IMR-90 (cell line): ENCODE measurements around the gene MAN2A2. TPM values are rescaled to one million over a fixed set of nuclear protein-coding genes. Genes with fewer than 3 reads are reported as not detected.

ENCODE experiments used
- ATAC-seq: fragments of 200-7000 bp; cut with Tn5 transposase; 2 replicates; pipeline ENCODE4 v1.9.1; 2020; ENCODE audit warnings: low read depth, mild to moderate bottlenecking, moderate library complexity
- BruUV-seq: library from RNA; stranded (reverse); fragments of 400-500 nt; replicated peaks from 2 replicates; lab custom pipeline; 2021; lab: Mats Ljungman, UMichigan
- CTCF ChIA-PET: fragments of 300-600 bp; formaldehyde crosslinking; extraction: SDS; loops from one replicate; lab custom pipeline; 2021; ENCODE audit warnings: antibody characterized with exemption; lab: Yijun Ruan, JAX
- POLR2A ChIA-PET: fragments of 300-600 bp; sonication (Branson Sonifier 250); formaldehyde crosslinking; loops from one replicate; lab custom pipeline; 2022; ENCODE audit warnings: antibody characterized with exemption; ENCODE audit not compliant: unreplicated experiment; lab: Charles Lee
- DNase-seq: peaks from one replicate; pipeline ENCODE4 v3.0.0; 2013
- H2AFZ ChIP-seq: replicated peaks from 2 replicates; pipeline ENCODE3; 2013; ENCODE audit warnings: low read length, mild to moderate bottlenecking; ENCODE audit not compliant: poor library complexity
- H2AK5ac ChIP-seq: 2 replicates; pipeline ENCODE4 v1.6.1; 2013; ENCODE audit warnings: low read depth, low read length, inconsistent platforms
- H2AK9ac ChIP-seq: replicated peaks from 2 replicates; pipeline ENCODE3; 2013; ENCODE audit warnings: mild to moderate bottlenecking, low read depth, low read length, moderate library complexity; ENCODE audit not compliant: poor library complexity
- H2BK120ac ChIP-seq: 2 replicates; pipeline ENCODE4 v1.6.1; 2013; ENCODE audit warnings: low read depth, low read length, inconsistent platforms
- H2BK15ac ChIP-seq: 3 replicates; pipeline ENCODE4 v1.6.1; 2013; ENCODE audit warnings: low read depth, low read length, inconsistent platforms
- H2BK20ac ChIP-seq: 2 replicates; pipeline ENCODE4 v1.6.1; 2013; ENCODE audit warnings: low read depth, mild to moderate bottlenecking, inconsistent platforms, low read length, moderate library complexity
- H2BK5ac ChIP-seq: 2 replicates; pipeline ENCODE4 v1.6.1; 2013; ENCODE audit warnings: mild to moderate bottlenecking, low read depth, low read length, inconsistent platforms; ENCODE audit not compliant: poor library complexity, severe bottlenecking
- H3K14ac ChIP-seq: replicated peaks from 2 replicates; pipeline ENCODE4 v1.6.1; 2013; ENCODE audit warnings: low read depth, low read length, inconsistent platforms
- H3K18ac ChIP-seq: 2 replicates; pipeline ENCODE4 v1.6.1; 2013; ENCODE audit warnings: low read depth, low read length, control low read depth
- H3K23ac ChIP-seq: 2 replicates; pipeline ENCODE4 v1.6.1; 2013; ENCODE audit warnings: low read depth, low read length, inconsistent platforms
- H3K27ac ChIP-seq: 2 replicates; pipeline ENCODE4 v1.5.1; 2013; ENCODE audit warnings: mild to moderate bottlenecking, control low read depth, low read length; ENCODE audit not compliant: insufficient read depth
- H3K27me3 ChIP-seq: 2 replicates; pipeline ENCODE4 v1.6.1; 2013; ENCODE audit warnings: low read length; ENCODE audit not compliant: control insufficient read depth, insufficient read depth
- H3K36me3 ChIP-seq: 2 replicates; pipeline ENCODE4 v1.6.1; 2013; ENCODE audit warnings: low read length, mixed read lengths; ENCODE audit not compliant: control insufficient read depth, insufficient read depth
- H3K4ac ChIP-seq: 2 replicates; pipeline ENCODE4 v1.6.1; 2013; ENCODE audit warnings: low read depth, low read length, inconsistent platforms
- H3K4me1 ChIP-seq: 2 replicates; pipeline ENCODE4 v1.6.1; 2013; ENCODE audit warnings: low read length, mixed read lengths; ENCODE audit not compliant: control insufficient read depth, insufficient read depth
- H3K4me2 ChIP-seq: 2 replicates; pipeline ENCODE4 v1.6.1; 2013; ENCODE audit warnings: low read depth, mild to moderate bottlenecking, control low read depth, low read length, moderate library complexity
- H3K4me3 ChIP-seq: 2 replicates; pipeline ENCODE4 v1.5.1; 2013; ENCODE audit warnings: low read depth, mild to moderate bottlenecking, control low read depth, low read length, moderate library complexity; ENCODE audit not compliant: insufficient read depth
- H3K56ac ChIP-seq: 2 replicates; pipeline ENCODE4 v1.6.1; 2013; ENCODE audit warnings: low read length, inconsistent platforms; ENCODE audit not compliant: insufficient read depth; ENCODE audit errors: extremely low read depth
- H3K79me1 ChIP-seq, 2 experiments: 2 replicates each; pipeline ENCODE4 v1.6.1; 2013; ENCODE audit warnings: low read length in 2 of 2, inconsistent platforms in 1 of 2, low read depth in 1 of 2
- H3K9ac ChIP-seq: 2 replicates; pipeline ENCODE4 v1.6.1; 2013; ENCODE audit warnings: low read depth, low read length, control low read depth
- H3K9me1 ChIP-seq: 2 replicates; pipeline ENCODE4 v1.6.1; 2013; ENCODE audit warnings: low read length, inconsistent platforms; ENCODE audit not compliant: insufficient read depth
- H3K9me3 ChIP-seq: 2 replicates; pipeline ENCODE4 v1.6.1; 2013; ENCODE audit warnings: low read length; ENCODE audit not compliant: control insufficient read depth, insufficient read depth
- H4K20me1 ChIP-seq: 2 replicates; pipeline ENCODE4 v1.6.1; 2013; ENCODE audit warnings: low read length, inconsistent platforms; ENCODE audit not compliant: insufficient read depth
- H4K5ac ChIP-seq: 2 replicates; pipeline ENCODE4 v1.6.1; 2013; ENCODE audit warnings: mild to moderate bottlenecking, low read depth, low read length, control low read depth
- H4K8ac ChIP-seq, 2 experiments: 2 replicates each; pipeline ENCODE4 v1.6.1; 2013; ENCODE audit warnings: low read depth in 2 of 2, low read length in 2 of 2, control low read depth in 1 of 2, inconsistent platforms in 1 of 2
- H4K91ac ChIP-seq: 2 replicates; pipeline ENCODE4 v1.6.1; 2013; ENCODE audit warnings: low read depth, low read length, inconsistent platforms; ENCODE audit not compliant: insufficient read depth
- CHD1 ChIP-seq: IDR thresholded peaks from 2 replicates; pipeline ENCODE4 v1.6.1; 2012; ENCODE audit warnings: low read depth, low read length, improper control_type of control experiment
- CTCF ChIP-seq: conservative IDR thresholded peaks from 2 replicates; pipeline ENCODE4 v1.5.1; 2012; ENCODE audit warnings: mild to moderate bottlenecking, low read depth, low read length, improper control_type of control experiment
- MAFK ChIP-seq: IDR thresholded peaks from 2 replicates; pipeline ENCODE4 v1.6.1; 2012; ENCODE audit warnings: low read depth, low read length, improper control_type of control experiment
- POLR2A ChIP-seq: IDR thresholded peaks from 2 replicates; pipeline ENCODE4 v1.6.1; 2012; ENCODE audit warnings: mild to moderate bottlenecking, low read depth, low read length
- RFX5 ChIP-seq: IDR thresholded peaks from 2 replicates; pipeline ENCODE4 v1.8.0; 2012; ENCODE audit warnings: low read depth, mild to moderate bottlenecking, low read length, moderate library complexity
- SMC3 ChIP-seq: fragments of 150-350 bp; IDR thresholded peaks from 2 replicates; pipeline ENCODE4 v1.6.1; 2016; ENCODE audit warnings: low read depth, mild to moderate bottlenecking, antibody characterized with exemption, low read length, moderate library complexity
- whole genome bisulfite sequencing, 2 experiments: methylation state at CpG; one replicate each; pipeline versions ENCODE4 v1.1.5 to v1.1.7; 2013; ENCODE audit warnings: missing lambda C conversion rate in 2 of 2; ENCODE audit not compliant: insufficient read length in 1 of 2; ENCODE audit errors: extremely low coverage in 2 of 2; 5-methylcytosine and 5-hydroxymethylcytosine counted together
- dilution Hi-C: fragments of 300-500 bp; cut with HindIII; formaldehyde crosslinking; loops from one replicate; pipeline ENCODE4 v1.14.3; 2018; ENCODE audit warnings: low sequenced_read_pairs; ENCODE audit not compliant: unreplicated experiment
- in situ Hi-C: fragments of 300-500 bp; cut with MboI; formaldehyde crosslinking; loops from 3 replicates; pipeline ENCODE4 v1.14.3; 2019; ENCODE audit warnings: low sequenced_read_pairs, inconsistent platforms, mixed read lengths
- intact Hi-C: fragments of 100-400 bp; cut with micrococcal nuclease; formaldehyde crosslinking; loops from 2 replicates; pipeline ENCODE4 v1.10.0; 2022
- polyA plus RNA-seq, 3 experiments: library from polyadenylated mRNA; depleted of rRNA; stranded (reverse); fragments of >200 nt; gene quantifications; 2 replicates each; pipeline ENCODE4 v1.2.3, GENCODE V29; 2012; ENCODE audit warnings: low replicate concordance in 1 of 3
- total RNA-seq: library from RNA; depleted of rRNA; stranded (reverse); fragments of >200 nt; gene quantifications from 2 replicates; pipeline ENCODE4 v1.2.3, GENCODE V29; 2012

MAN2A2 gene
- total and polyA plus RNA-seq, 2 of the 4 experiments (the other 2 are of a cell fraction): 3.4 to 52.5 TPM

- no peak for TF ChIP-seq CHD1
These were observed 39.9 kb upstream of the MAN2A2 start (continued) for GRCh38 chr15:90862964-90863778.

GRCh38 chr15:90863987-90864386 lies 39.1 kb upstream of the MAN2A2 start:
- no peaks in the 10 kb centered on the region for H4K20me1 ChIP-seq
- H3K79me1 ChIP-seq: 0 out of 4 replicates have a peak, but pooled peaks cover 0 to under 1% of the 10 kb centered on the region in 2 experiments
- no peak overlapping the region for H2BK5ac ChIP-seq
- no peaks in the 10 kb centered on the region; the same call in 1 of the 2 replicates for H3K27me3 ChIP-seq
- H4K91ac ChIP-seq: no peak overlapping the region
- H2AFZ ChIP-seq: no peak overlapping the region
- no peak overlapping the region for H4K5ac ChIP-seq
- H3K4me1 ChIP-seq: peaks cover 6% of the 10 kb centered on the region
- H3K4ac ChIP-seq: no peak overlapping the region
- POLR2A ChIA-PET: no interaction called here
- no peak overlapping the region for H2AK9ac ChIP-seq
- H4K8ac ChIP-seq: no peak overlapping the region
- H3K14ac ChIP-seq: no peak overlapping the region
- in situ Hi-C loops (no loop called here), dilution Hi-C loops (no loop called here), intact Hi-C loops (no loop called here)
- H3K23ac ChIP-seq: no peak overlapping the region
- peaks cover 11% of the 10 kb centered on the region for H3K9me1 ChIP-seq
- H3K18ac ChIP-seq: no peak overlapping the region
- H3K27ac ChIP-seq: no peak overlapping the region
- ATAC-seq: no peak
- H3K9ac ChIP-seq: no peak overlapping the region
- H3K4me3 ChIP-seq: no peak overlapping the region
- DNase-seq: no peak
- no peak overlapping the region for H2BK20ac ChIP-seq
- H2AK5ac ChIP-seq: no peak overlapping the region
- TF ChIP-seq POLR2A: no peak
- no peak for TF ChIP-seq SMC3
- TF ChIP-seq CTCF: no peak
- TF ChIP-seq MAFK: no peak
- no peak for TF ChIP-seq RFX5
- CTCF ChIA-PET: no interaction called here
- no peaks in the 10 kb centered on the region for H3K9me3 ChIP-seq
- no peak overlapping the region for H3K4me2 ChIP-seq
- no peaks in the 10 kb centered on the region for H3K36me3 ChIP-seq
- H2BK15ac ChIP-seq: no peak overlapping the region
- no CpG with 5 or more reads among the region's 4 CpGs for WGBS, 2 experiments
- BruUV-seq: no TSS peak
- no peak overlapping the region for H3K56ac ChIP-seq
- H2BK120ac ChIP-seq: no peak overlapping the region
